Neural cell (in vitro differentiated cells): Measurements from ENCODE around the gene SLC12A3. TPM values are rescaled to one million over a fixed set of nuclear protein-coding genes. Genes with fewer than 3 reads are reported as not detected.

ENCODE experiments used
- H2AFZ ChIP-seq: fragments of 200-600, 300-800 bp; sonication (generic), shearing (Covaris generic); 2 replicates; pipeline ENCODE4 v1.6.0; 2014; ENCODE audit warnings: low read depth, mild to moderate bottlenecking, antibody characterized with exemption, low read length, moderate library complexity
- H3F3A ChIP-seq: fragments of 200-600 bp; shearing (Covaris generic); 2 replicates; pipeline ENCODE4 v1.6.1; 2016; ENCODE audit warnings: mild to moderate bottlenecking, moderate library complexity, mixed read lengths, antibody characterized with exemption, low read length; ENCODE audit not compliant: insufficient read depth, poor library complexity, severe bottlenecking
- H3K27ac ChIP-seq: fragments of 200-600, 300-800 bp; sonication (generic), shearing (Covaris generic); 2 replicates; pipeline ENCODE4 v1.5.1; 2014; ENCODE audit warnings: mild to moderate bottlenecking, low read length, moderate library complexity
- H3K27me3 ChIP-seq: fragments of 300-800, 200-600 bp; sonication (generic), shearing (Covaris generic); 2 replicates; pipeline ENCODE4 v1.6.0; 2014; ENCODE audit warnings: mild to moderate bottlenecking, low read depth, low read length, moderate library complexity; ENCODE audit not compliant: insufficient read depth
- H3K36me3 ChIP-seq: fragments of 300-800, 200-600 bp; sonication (generic), shearing (Covaris generic); 2 replicates; pipeline ENCODE4 v1.5.1; 2014; ENCODE audit warnings: mild to moderate bottlenecking, antibody characterized with exemption, low read length, moderate library complexity; ENCODE audit not compliant: insufficient read depth
- H3K4me2 ChIP-seq: fragments of 300-800, 200-600 bp; sonication (generic), shearing (Covaris generic); 2 replicates; pipeline ENCODE4 v1.6.0; 2014; ENCODE audit warnings: mild to moderate bottlenecking, low read length
- H3K4me3 ChIP-seq: fragments of 300-800, 200-600 bp; sonication (generic), shearing (Covaris generic); 2 replicates; pipeline ENCODE4 v1.5.1; 2014; ENCODE audit warnings: mild to moderate bottlenecking, low read length, moderate library complexity
- H3K79me2 ChIP-seq: fragments of 200-600 bp; shearing (Covaris generic); replicated peaks from 2 replicates; pipeline ENCODE4 v1.6.0; 2014; ENCODE audit warnings: mild to moderate bottlenecking, low read length, moderate library complexity; ENCODE audit not compliant: insufficient read depth
- H3K9ac ChIP-seq: fragments of 300-800, 200-600 bp; sonication (generic), shearing (Covaris generic); 2 replicates; pipeline ENCODE4 v1.6.1; 2016; ENCODE audit warnings: mild to moderate bottlenecking, low read length, mixed read lengths
- H3K9me2 ChIP-seq: fragments of 200-600 bp; shearing (Covaris generic); 2 replicates; pipeline ENCODE4 v1.6.1; 2016; ENCODE audit warnings: mild to moderate bottlenecking, low read length, mixed read lengths; ENCODE audit not compliant: insufficient read depth
- H3K9me3 ChIP-seq: fragments of 200-600, 300-800 bp; sonication (generic), shearing (Covaris generic); 2 replicates; pipeline ENCODE4 v1.6.1; 2016; ENCODE audit warnings: mild to moderate bottlenecking, mixed run types, low read length, moderate library complexity, mixed read lengths
- H4K20me1 ChIP-seq: fragments of 200-600 bp; shearing (Covaris generic); 2 replicates; pipeline ENCODE4 v1.6.1; 2016; ENCODE audit warnings: mild to moderate bottlenecking, mixed run types; ENCODE audit not compliant: insufficient read depth
- CTCF ChIP-seq: fragments of 450-650 bp; IDR thresholded peaks from 2 replicates; pipeline ENCODE4 v1.5.1; 2014; ENCODE audit warnings: antibody characterized with exemption, mild to moderate bottlenecking, moderate library complexity; ENCODE audit not compliant: poor library complexity, severe bottlenecking
- EP300 ChIP-seq: fragments of 450-650 bp; conservative IDR thresholded peaks from 2 replicates; pipeline ENCODE4 v1.6.1; 2014; ENCODE audit warnings: antibody characterized with exemption, mild to moderate bottlenecking, moderate library complexity; ENCODE audit not compliant: poor library complexity, severe bottlenecking
- EZH2 ChIP-seq: fragments of 200-600, 300-800 bp; shearing (Covaris generic), sonication (generic); IDR thresholded peaks from 2 replicates; pipeline ENCODE4 v1.6.1; 2014; ENCODE audit warnings: antibody characterized with exemption, low read length, borderline replicate concordance, mild to moderate bottlenecking; ENCODE audit not compliant: insufficient read depth, poor library complexity, severe bottlenecking
- MXI1 ChIP-seq: fragments of 450-650 bp; conservative IDR thresholded peaks from 2 replicates; pipeline ENCODE4 v1.6.1; 2014; ENCODE audit warnings: antibody characterized with exemption, mild to moderate bottlenecking; ENCODE audit not compliant: poor library complexity, severe bottlenecking
- POLR2AphosphoS5 ChIP-seq: IDR thresholded peaks from 2 replicates; pipeline ENCODE4 v1.6.1; 2012
- RAD21 ChIP-seq: fragments of 450-650 bp; conservative IDR thresholded peaks from 2 replicates; pipeline ENCODE4 v1.6.1; 2014; ENCODE audit warnings: antibody characterized with exemption, mild to moderate bottlenecking, moderate library complexity
- REST ChIP-seq: IDR thresholded peaks from 2 replicates; pipeline ENCODE4 v1.6.1; 2012; ENCODE audit warnings: borderline replicate concordance
- SMC3 ChIP-seq: fragments of 450-650 bp; conservative IDR thresholded peaks from 2 replicates; pipeline ENCODE4 v1.6.1; 2014; ENCODE audit warnings: antibody characterized with exemption, mild to moderate bottlenecking, moderate library complexity; ENCODE audit not compliant: poor library complexity
- TAF1 ChIP-seq: IDR thresholded peaks from 2 replicates; pipeline ENCODE4 v1.6.1; 2012; ENCODE audit warnings: low read depth
- polyA plus RNA-seq: library from polyadenylated mRNA; depleted of rRNA; stranded (reverse); fragments of >200 nt; gene quantifications from 2 replicates; pipeline ENCODE4 v1.2.3, GENCODE V29; 2014

Gene SLC12A3
- polyA plus RNA-seq, 1 donor from 2014 or later = 0.09 TPM

GRCh38 chr16:56874800-56875199 lies 9.8 kb downstream of the SLC12A3 start:
- H3K4me3 ChIP-seq = no peak overlapping the region
- no peaks in the 10 kb centered on the region for H3K79me2 ChIP-seq
- TF ChIP-seq REST = no peak
- no peak for TF ChIP-seq MXI1
- no peak for TF ChIP-seq EP300
- TF ChIP-seq POLR2AphosphoS5 = no peak
- no peak for TF ChIP-seq EZH2
- TF ChIP-seq TAF1 = no peak
- no peak for TF ChIP-seq CTCF
- no peak for TF ChIP-seq SMC3
- TF ChIP-seq RAD21 = no peak
- H2AFZ ChIP-seq = no peak overlapping the region
- H3K9me2 ChIP-seq = no peaks in the 10 kb centered on the region
- H3K9ac ChIP-seq = no peak overlapping the region
- H3K27me3 ChIP-seq = no peaks in the 10 kb centered on the region
- H3K4me2 ChIP-seq = no peak overlapping the region
- no peaks in the 10 kb centered on the region for H3K36me3 ChIP-seq
- no peaks in the 10 kb centered on the region for H4K20me1 ChIP-seq
- H3F3A ChIP-seq = no peaks in the 10 kb centered on the region
- H3K9me3 ChIP-seq = no peaks in the 10 kb centered on the region
- H3K27ac ChIP-seq = no peak overlapping the region

GRCh38 chr16:56876048-56876447 lies 11.0 kb downstream of the SLC12A3 start:
- Histone ChIP-seq H3K27me3 (no peaks in the 10 kb centered on the region), H3K9me2 (no peaks in the 10 kb centered on the region), H3K4me3 (no peak overlapping the region), H3K4me2 (no peak overlapping the region), H2AFZ (no peak overlapping the region), H3K9me3 (no peaks in the 10 kb centered on the region), H3F3A (no peaks in the 10 kb centered on the region), H3K27ac (no peak overlapping the region), H4K20me1 (no peaks in the 10 kb centered on the region), H3K79me2 (no peaks in the 10 kb centered on the region), H3K9ac (no peak overlapping the region), H3K36me3 (no peaks in the 10 kb centered on the region)
- TF ChIP-seq EZH2 = no peak
- TF ChIP-seq TAF1 = no peak
- no peak for TF ChIP-seq CTCF
- no peak for TF ChIP-seq POLR2AphosphoS5
- no peak for TF ChIP-seq REST
